GM18498 (cell line): ENCODE results near the gene EXOC4.

Experiments used
- ATAC-seq: cut with Tn5 transposase; IDR thresholded peaks from one replicate; pipeline ENCODE4 v1.9.1; 2021; ENCODE audit warnings: mild to moderate bottlenecking, moderate library complexity; ENCODE audit not compliant: unreplicated experiment

The EXOC4 gene

GRCh38 chr7:133812877-133813276, 560.0 kb downstream of the EXOC4 start:
- ATAC-seq, result no peak

- ATAC-seq, result no peak
Measured at GRCh38 chr7:133815611-133816210, 562.8 kb downstream of the EXOC4 start.

- ATAC-seq, result no peak
Measured at GRCh38 chr7:133819695-133820094, 566.8 kb downstream of the EXOC4 start.

- ATAC-seq, result no peak
Measured at GRCh38 chr7:133820584-133820983, 567.7 kb downstream of the EXOC4 start.

GRCh38 chr7:133821171-133821570, 568.3 kb downstream of the EXOC4 start:
- ATAC-seq, result no peak

- no peak for ATAC-seq
Measured at GRCh38 chr7:133822001-133822641, 569.2 kb downstream of the EXOC4 start.

- ATAC-seq, result no peak
Measured at GRCh38 chr7:133822868-133823552, 570.1 kb downstream of the EXOC4 start.

GRCh38 chr7:133824132-133824531, 571.3 kb downstream of the EXOC4 start:
- no peak for ATAC-seq

- peak; percentile 78 for ATAC-seq
Measured at GRCh38 chr7:133827707-133828623, 575.1 kb downstream of the EXOC4 start.

GRCh38 chr7:133828906-133829305, 576.0 kb downstream of the EXOC4 start:
- ATAC-seq, result no peak

GRCh38 chr7:133829336-133829897, 576.5 kb downstream of the EXOC4 start:
- no peak for ATAC-seq

- no peak for ATAC-seq
Measured at GRCh38 chr7:133830081-133830480, 577.2 kb downstream of the EXOC4 start.

- no peak for ATAC-seq
Measured at GRCh38 chr7:133836666-133837065, 583.8 kb downstream of the EXOC4 start.

- ATAC-seq, result no peak
Measured at GRCh38 chr7:133837224-133837623, 584.3 kb downstream of the EXOC4 start.

GRCh38 chr7:133839121-133839520, 586.2 kb downstream of the EXOC4 start:
- no peak for ATAC-seq

GRCh38 chr7:133843341-133843740, 590.5 kb downstream of the EXOC4 start:
- ATAC-seq, result no peak

GRCh38 chr7:133845005-133845404, 592.1 kb downstream of the EXOC4 start:
- ATAC-seq, result no peak

- no peak for ATAC-seq
Measured at GRCh38 chr7:133846203-133846945, 593.5 kb downstream of the EXOC4 start.

GRCh38 chr7:133850497-133851280, 597.8 kb downstream of the EXOC4 start:
- ATAC-seq, result no peak
